HG02623 (cell line): ENCODE measurements around the gene NAT8.
"Not testable (repeated sequence)": the region's sequence is repeated elsewhere in the genome, so short reads cannot be mapped to it uniquely, and the experiment has no call there.

Source experiments
- ATAC-seq: cut with Tn5 transposase; IDR thresholded peaks from one replicate; pipeline ENCODE4 v1.9.1; 2021; ENCODE audit warnings: moderate library complexity; ENCODE audit not compliant: unreplicated experiment

The NAT8 gene

GRCh38 chr2:73638429-73638828 lies 3.8 kb downstream of the NAT8 start:
- ATAC-seq, result no peak

- ATAC-seq, result not testable (repeated sequence)
These were observed 5.2 kb downstream of the NAT8 start for GRCh38 chr2:73636977-73637376.

GRCh38 chr2:73630662-73631266 lies 11.5 kb downstream of the NAT8 start:
- ATAC-seq, result peak; percentile 57

- peak; percentile 38 for ATAC-seq
These were observed 13.7 kb downstream of the NAT8 start for GRCh38 chr2:73628493-73628892.

GRCh38 chr2:73626237-73626636 lies 16.0 kb downstream of the NAT8 start:
- not testable (repeated sequence) for ATAC-seq

GRCh38 chr2:73624625-73625024 lies 17.6 kb downstream of the NAT8 start:
- ATAC-seq, result not testable (repeated sequence)

GRCh38 chr2:73624036-73624435 lies 18.2 kb downstream of the NAT8 start:
- ATAC-seq, result not testable (repeated sequence)

GRCh38 chr2:73619925-73620324 lies 22.3 kb downstream of the NAT8 start:
- not testable (repeated sequence) for ATAC-seq

- no peak for ATAC-seq
These were observed 27.2 kb downstream of the NAT8 start for GRCh38 chr2:73614997-73615396.

GRCh38 chr2:73614105-73614504 lies 28.1 kb downstream of the NAT8 start:
- no peak for ATAC-seq

- ATAC-seq, result no peak
These were observed 30.4 kb downstream of the NAT8 start for GRCh38 chr2:73611867-73612266.

- ATAC-seq, result no peak
These were observed 31.0 kb downstream of the NAT8 start for GRCh38 chr2:73611193-73611592.

- no peak for ATAC-seq
These were observed 32.1 kb downstream of the NAT8 start for GRCh38 chr2:73610111-73610510.

- not testable (repeated sequence) for ATAC-seq
These were observed 37.6 kb downstream of the NAT8 start for GRCh38 chr2:73604589-73604988.

- ATAC-seq, result peak; percentile 48
These were observed 39.1 kb downstream of the NAT8 start for GRCh38 chr2:73603099-73603588.

- no peak for ATAC-seq
These were observed 40.4 kb downstream of the NAT8 start for GRCh38 chr2:73601780-73602179.

- no peak for ATAC-seq
These were observed 48.0 kb downstream of the NAT8 start for GRCh38 chr2:73594251-73594650.

- no peak for ATAC-seq
These were observed 48.5 kb downstream of the NAT8 start for GRCh38 chr2:73593680-73594079.
